Measurements from ENCODE around the gene NTF3. TPM values are rescaled to one million over a fixed set of nuclear protein-coding genes. Genes with fewer than 3 reads are reported as not detected.

The NTF3 gene
- total RNA-seq, 1 experiment from 2014 or later = not detected

DNA sequence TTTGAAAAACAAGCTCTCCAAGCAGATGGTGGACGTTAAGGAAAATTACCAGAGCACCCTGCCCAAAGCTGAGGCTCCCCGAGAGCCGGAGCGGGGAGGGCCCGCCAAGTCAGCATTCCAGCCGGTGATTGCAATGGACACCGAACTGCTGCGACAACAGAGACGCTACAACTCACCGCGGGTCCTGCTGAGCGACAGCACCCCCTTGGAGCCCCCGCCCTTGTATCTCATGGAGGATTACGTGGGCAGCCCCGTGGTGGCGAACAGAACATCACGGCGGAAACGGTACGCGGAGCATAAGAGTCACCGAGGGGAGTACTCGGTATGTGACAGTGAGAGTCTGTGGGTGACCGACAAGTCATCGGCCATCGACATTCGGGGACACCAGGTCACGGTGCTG is 62.4 kb downstream of the NTF3 start:
- ChIA-PET POLR2A (no interaction called here), CTCF (no interaction called here)
- no peak for TF ChIP-seq SIN3A (IDR thresholded peaks at IDR 0.05; ENCODE audit: borderline replicate concordance, insufficient read depth, low read depth, low read length)
- TF ChIP-seq, protein P1, sequence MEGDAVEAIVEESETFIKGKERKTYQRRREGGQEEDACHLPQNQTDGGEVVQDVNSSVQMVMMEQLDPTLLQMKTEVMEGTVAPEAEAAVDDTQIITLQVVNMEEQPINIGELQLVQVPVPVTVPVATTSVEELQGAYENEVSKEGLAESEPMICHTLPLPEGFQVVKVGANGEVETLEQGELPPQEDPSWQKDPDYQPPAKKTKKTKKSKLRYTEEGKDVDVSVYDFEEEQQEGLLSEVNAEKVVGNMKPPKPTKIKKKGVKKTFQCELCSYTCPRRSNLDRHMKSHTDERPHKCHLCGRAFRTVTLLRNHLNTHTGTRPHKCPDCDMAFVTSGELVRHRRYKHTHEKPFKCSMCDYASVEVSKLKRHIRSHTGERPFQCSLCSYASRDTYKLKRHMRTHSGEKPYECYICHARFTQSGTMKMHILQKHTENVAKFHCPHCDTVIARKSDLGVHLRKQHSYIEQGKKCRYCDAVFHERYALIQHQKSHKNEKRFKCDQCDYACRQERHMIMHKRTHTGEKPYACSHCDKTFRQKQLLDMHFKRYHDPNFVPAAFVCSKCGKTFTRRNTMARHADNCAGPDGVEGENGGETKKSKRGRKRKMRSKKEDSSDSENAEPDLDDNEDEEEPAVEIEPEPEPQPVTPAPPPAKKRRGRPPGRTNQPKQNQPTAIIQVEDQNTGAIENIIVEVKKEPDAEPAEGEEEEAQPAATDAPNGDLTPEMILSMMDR (IDR thresholded peaks at IDR 0.05) = no peak
- TF ChIP-seq TCF7L2 (IDR thresholded peaks at IDR 0.05; ENCODE audit: low read depth, low read length) = no peak
- TF ChIP-seq, protein P2, sequence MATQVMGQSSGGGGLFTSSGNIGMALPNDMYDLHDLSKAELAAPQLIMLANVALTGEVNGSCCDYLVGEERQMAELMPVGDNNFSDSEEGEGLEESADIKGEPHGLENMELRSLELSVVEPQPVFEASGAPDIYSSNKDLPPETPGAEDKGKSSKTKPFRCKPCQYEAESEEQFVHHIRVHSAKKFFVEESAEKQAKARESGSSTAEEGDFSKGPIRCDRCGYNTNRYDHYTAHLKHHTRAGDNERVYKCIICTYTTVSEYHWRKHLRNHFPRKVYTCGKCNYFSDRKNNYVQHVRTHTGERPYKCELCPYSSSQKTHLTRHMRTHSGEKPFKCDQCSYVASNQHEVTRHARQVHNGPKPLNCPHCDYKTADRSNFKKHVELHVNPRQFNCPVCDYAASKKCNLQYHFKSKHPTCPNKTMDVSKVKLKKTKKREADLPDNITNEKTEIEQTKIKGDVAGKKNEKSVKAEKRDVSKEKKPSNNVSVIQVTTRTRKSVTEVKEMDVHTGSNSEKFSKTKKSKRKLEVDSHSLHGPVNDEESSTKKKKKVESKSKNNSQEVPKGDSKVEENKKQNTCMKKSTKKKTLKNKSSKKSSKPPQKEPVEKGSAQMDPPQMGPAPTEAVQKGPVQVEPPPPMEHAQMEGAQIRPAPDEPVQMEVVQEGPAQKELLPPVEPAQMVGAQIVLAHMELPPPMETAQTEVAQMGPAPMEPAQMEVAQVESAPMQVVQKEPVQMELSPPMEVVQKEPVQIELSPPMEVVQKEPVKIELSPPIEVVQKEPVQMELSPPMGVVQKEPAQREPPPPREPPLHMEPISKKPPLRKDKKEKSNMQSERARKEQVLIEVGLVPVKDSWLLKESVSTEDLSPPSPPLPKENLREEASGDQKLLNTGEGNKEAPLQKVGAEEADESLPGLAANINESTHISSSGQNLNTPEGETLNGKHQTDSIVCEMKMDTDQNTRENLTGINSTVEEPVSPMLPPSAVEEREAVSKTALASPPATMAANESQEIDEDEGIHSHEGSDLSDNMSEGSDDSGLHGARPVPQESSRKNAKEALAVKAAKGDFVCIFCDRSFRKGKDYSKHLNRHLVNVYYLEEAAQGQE (IDR thresholded peaks at IDR 0.05; ENCODE audit: insufficient read depth in 1 of 2, low read depth in 2 of 2, low read length in 1 of 2) = no peak
- TF ChIP-seq POLR2AphosphoS5 (IDR thresholded peaks at IDR 0.05; ENCODE audit: low read depth, low read length) = no peak
- DNase-seq (ENCODE audit: low read depth, low spot score) (no peak), ATAC-seq (no peak)
- in situ Hi-C loops (cut with HindIII; ENCODE audit: low pct_unique_long_range_greater_than_20kb, low sequenced_read_pairs) (no loop called here), intact Hi-C loops (cut with micrococcal nuclease; ENCODE audit: unreplicated experiment) (no loop called here)
- H3K27me3 ChIP-seq (ENCODE audit: control insufficient read depth, insufficient read depth, low read length) = no peaks in the 10 kb centered on the region
- no peaks in the 10 kb centered on the region for H3K36me3 ChIP-seq (ENCODE audit: control insufficient read depth, insufficient read depth, low read length)
- no peaks in the 10 kb centered on the region for H3K9me3 ChIP-seq (ENCODE audit: control insufficient read depth, insufficient read depth, low read depth, low read length)
- no TSS peak for BruUV-seq (replicated peaks)
- H3K27ac ChIP-seq (ENCODE audit: low read length) = no peak overlapping the region
- H3K4me3 ChIP-seq (ENCODE audit: low read depth in 2 of 2, low read length in 2 of 2) = no peak overlapping the region
- H3K4me1 ChIP-seq (ENCODE audit: control insufficient read depth, insufficient read depth, low read length) = no peaks in the 10 kb centered on the region

DNA sequence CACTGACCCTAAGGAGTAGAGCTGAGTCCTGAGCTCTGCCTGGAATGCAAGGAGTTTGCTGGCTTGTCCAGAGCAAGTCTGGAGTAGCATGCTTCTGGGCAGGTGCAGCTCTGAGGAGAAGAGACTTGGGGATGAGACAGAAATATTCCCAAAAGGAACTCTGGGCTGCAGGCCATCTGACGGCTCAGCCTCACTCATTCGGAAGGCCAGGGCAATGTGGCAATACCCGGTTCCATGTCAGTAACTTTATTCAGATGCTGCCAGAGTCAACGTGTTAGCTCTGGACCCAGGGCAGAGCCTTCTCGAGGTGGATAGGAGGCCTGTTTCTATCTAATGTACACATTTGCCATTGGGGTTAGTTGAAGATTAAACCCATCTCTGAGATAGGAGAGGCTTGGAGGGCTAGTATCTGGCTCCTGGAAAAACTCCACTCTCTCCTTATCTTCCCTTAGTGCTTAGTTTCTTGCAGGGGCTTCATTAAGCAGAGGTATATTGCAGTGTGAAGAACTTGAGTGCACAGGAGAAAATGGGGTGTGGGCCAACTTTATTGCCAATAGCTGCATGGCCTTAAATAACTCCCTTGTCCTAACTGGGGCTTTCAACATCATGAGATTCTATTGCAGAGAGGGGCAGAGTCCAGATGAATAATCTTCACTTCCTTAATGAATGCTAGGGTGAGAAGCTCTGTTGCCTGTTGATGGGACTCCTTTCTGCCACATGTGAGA is 65.6 kb downstream of the NTF3 start:
- ChIA-PET CTCF (no interaction called here), POLR2A (no interaction called here)
- no peak for DNase-seq (ENCODE audit: low read depth, low spot score)
- in situ Hi-C loops (cut with HindIII; ENCODE audit: low pct_unique_long_range_greater_than_20kb, low sequenced_read_pairs) (no loop called here), intact Hi-C loops (cut with micrococcal nuclease; ENCODE audit: unreplicated experiment) (no loop called here)
- TF ChIP-seq POLR2AphosphoS5 (IDR thresholded peaks at IDR 0.05; ENCODE audit: low read depth, low read length) = no peak
- no peak for TF ChIP-seq TCF7L2 (IDR thresholded peaks at IDR 0.05; ENCODE audit: low read depth, low read length)
- no peak for TF ChIP-seq SIN3A (IDR thresholded peaks at IDR 0.05; ENCODE audit: borderline replicate concordance, insufficient read depth, low read depth, low read length)
- TF ChIP-seq, protein P2 (IDR thresholded peaks at IDR 0.05; ENCODE audit: insufficient read depth in 1 of 2, low read depth in 2 of 2, low read length in 1 of 2) = no peak
- TF ChIP-seq, protein P1 (IDR thresholded peaks at IDR 0.05) = no peak
- no peaks in the 10 kb centered on the region for H3K4me1 ChIP-seq (ENCODE audit: control insufficient read depth, insufficient read depth, low read length)
- BruUV-seq (replicated peaks) = no TSS peak
- H3K36me3 ChIP-seq (ENCODE audit: control insufficient read depth, insufficient read depth, low read length) = no peaks in the 10 kb centered on the region
- no peaks in the 10 kb centered on the region for H3K27me3 ChIP-seq (ENCODE audit: control insufficient read depth, insufficient read depth, low read length)
- H3K9me3 ChIP-seq (ENCODE audit: control insufficient read depth, insufficient read depth, low read depth, low read length) = no peaks in the 10 kb centered on the region
- H3K27ac ChIP-seq (ENCODE audit: low read length) = no peak overlapping the region
- H3K4me3 ChIP-seq (ENCODE audit: low read depth in 2 of 2, low read length in 2 of 2) = no peak overlapping the region
- no peak for ATAC-seq

Measured in Panc1 (cell line).